Measurements from ENCODE around the gene TMEM212.
"Not testable (repeated sequence)": the region's sequence is repeated elsewhere in the genome, so short reads cannot be mapped to it uniquely, and the experiment has no call there.

The TMEM212 gene

DNA sequence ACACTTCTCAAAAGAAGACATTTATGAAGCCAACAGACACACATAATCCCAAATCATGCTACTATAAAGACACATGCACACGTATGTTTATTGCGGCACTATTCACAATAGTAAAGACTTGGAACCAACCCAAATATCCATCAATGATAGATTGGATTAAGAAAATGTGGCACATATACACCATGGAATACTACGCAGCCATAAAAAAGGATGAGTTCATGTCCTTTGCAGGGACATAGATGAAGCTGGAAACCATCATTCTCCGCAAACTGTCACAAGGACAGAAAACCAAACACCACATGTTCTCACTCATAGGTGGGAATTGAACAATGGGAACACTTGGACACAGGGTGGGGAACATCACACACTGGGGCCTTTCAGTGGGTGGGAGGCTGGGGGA, 15.6 kb downstream of the TMEM212 start:
- DNase-seq (ENCODE audit: low read depth in 2 of 2): not testable (repeated sequence)

DNA sequence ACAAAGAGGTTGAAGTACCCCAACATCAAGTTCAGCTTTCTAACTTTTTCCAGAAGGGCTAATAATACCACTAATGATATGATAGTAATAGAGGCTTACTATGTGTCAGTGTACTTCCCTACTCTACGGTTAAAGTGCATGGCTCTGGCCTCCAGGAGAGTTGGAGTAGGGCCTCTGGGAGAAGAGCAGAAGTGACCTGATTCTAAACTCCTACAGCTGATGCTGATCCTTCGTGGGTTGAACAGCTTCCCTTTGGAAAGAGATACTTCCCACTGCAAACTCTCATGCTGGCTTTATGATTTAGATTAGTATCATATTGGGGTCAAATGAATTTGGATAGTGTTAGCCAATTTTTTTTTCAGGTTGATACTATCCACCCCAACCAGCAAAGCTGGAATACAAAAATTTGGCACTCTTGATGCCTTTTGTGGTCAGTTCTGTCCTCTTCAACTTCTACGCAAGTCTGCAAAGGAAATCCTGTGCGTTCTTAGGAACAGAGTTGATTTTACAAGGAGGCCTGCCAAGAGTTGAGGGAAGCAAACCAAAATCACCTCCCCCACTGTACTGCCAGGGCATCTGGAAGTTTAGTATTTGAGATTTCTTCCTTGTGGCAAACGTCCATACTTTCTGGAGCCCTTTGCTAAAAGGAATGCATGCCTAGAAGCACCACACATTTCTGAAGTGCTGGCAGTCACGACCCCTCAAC, 17.8 kb downstream of the TMEM212 start:
- DNase-seq (ENCODE audit: low read depth in 2 of 2): no peak

DNA sequence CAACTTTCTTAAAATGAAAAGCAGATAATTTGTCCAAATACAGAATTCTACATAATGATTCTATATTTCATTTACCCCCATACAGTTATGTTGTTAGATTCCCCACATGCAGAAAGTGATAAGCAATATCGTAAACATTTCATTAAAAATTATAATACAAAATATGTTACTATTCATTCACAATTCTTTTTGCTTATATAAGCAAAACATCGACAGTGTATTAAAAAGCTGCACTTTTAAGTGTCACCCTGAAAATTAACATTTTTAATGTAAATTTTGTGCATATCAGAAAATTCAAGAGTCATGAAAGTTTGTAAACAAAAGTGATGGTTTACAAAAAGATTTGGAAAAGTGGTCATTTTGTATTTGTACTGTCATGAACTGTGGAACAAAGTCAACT, 19.2 kb downstream of the TMEM212 start:
- DNase-seq (ENCODE audit: low read depth in 2 of 2): no peak

DNA sequence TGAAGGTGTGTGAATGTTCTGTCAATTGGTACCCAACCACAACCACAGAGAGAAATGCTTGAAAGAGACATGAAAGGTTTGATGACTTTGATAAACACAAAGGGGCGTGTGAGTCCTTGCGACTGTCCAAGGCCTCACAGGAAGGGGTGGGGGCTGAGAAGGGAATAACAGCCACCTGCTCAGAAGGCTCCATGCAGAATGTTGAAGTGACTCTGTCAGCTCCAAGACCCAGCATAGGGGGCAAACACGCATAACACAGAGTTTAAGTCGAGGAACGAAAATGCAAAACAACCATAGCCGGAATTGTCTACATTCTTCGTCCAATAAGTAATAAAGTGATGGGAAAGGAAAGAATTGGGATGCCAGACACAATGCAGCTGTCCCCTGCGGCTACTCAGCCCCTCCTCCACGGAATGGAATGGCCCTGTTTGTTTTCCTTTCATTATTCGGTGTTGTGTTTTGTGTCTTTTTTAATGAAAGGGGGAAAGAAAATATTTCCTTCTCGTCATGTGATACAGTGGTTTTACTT, 19.9 kb downstream of the TMEM212 start:
- DNase-seq (ENCODE audit: low read depth in 2 of 2): no peak

DNA sequence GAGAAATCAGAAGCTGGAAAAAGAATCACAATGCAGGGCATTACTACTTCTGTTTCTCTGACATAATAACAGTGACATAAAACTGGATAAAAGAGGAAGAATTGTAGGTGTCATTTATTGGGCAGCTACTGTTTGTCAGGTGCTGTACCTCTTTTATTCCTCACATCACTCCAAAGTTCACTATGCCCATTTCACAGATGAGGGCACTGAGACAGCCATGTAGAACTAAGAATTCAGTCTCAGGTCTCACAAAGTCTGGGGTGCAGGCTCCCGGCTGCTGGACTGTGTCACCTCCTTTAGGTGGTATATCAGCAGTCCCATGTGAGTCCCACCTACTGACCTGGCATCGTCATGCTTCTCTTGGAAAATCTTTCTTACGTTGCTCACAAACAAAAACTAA, 20.8 kb downstream of the TMEM212 start:
- no peak for DNase-seq (ENCODE audit: low read depth in 2 of 2)

DNA sequence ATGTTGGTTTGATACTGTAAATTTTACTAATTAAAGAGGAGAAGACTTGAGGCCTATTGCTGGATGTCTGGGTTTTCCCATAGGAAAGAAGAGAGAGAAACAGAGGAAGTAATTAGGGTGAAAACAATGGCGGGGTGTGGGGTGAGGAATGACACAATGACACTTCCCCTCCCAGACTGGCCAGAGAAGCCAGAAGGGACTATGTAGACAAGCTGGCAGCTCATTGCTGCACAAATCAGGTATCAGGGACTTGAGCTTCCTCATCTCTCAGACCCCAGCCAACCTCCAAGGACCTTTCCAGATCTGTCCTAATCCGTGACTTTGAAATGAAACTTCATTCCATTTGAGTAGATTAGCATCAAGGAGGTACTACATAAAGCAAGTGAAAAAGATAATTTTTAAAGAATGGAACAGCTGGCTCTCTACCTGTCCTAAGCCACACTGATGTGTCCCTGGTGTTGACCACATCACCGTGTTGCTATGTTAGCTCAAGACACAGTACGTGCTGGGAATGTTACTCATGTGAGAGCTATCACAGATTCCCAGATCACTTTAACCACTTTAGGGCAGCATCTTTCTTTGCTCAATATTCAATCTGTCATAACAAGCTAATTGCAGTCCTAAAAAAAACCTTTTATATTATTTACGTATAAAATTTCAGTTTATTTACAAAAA, 22.2 kb downstream of the TMEM212 start:
- DNase-seq (ENCODE audit: low read depth in 2 of 2): no peak

DNA sequence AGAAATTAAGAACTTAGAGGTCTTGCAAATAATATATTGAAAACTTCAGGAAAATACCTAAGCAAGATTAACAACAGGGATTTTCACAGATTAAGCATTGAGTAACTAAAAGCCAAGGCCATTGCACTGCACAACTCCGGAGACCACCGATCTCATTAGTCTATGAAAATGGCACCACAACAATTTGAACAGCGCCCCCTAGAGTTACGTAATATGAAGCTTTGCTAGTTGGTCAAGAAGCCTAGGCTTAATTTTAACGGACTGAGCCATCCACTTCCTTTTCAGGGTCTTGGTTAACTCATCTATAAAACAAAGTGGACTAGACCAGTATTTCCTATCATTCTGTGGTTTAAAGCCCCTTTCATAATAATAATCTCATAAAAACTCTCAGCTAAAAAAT, 24.8 kb downstream of the TMEM212 start:
- DNase-seq (ENCODE audit: low read depth in 2 of 2): no peak

DNA sequence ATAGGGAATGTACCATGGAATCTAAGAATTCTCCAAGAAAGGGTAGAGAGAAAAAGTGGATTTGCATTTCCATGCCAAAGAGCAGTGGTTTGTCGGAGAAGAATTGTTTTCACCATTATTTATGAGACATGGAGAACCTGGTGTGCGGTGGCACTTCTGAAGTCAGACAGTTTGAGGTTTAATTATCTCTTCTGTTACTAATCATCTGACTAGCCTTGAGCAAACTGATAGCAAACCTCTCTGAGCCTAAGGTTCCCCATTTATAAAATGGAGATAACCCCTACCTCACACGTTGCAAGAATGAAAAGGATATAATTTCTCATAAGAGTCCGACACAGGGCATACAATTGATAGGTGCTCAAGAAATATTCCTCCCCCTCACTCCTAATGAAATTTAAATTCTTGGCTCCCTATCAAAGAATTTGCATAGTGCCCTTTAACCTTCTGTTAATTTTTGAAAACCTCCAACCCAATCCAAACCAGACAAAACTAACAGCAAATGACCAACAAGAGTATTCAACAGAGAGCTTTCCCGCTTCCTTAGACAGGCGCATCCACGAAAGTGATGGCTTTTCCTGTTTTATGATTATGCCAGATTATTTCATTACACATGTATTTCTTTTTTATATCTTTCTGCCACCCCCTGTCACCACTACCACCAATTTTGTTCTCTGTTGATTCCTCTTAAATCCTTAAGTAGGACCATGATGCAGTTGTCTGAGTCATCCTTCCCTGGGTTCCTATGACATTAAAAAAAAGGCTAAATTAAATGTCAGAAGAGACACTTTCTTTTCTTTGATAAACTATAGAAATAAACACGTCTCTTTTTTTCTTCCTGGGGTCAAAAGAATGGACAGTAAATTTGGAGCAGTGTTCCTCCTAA, 28.5 kb downstream of the TMEM212 start:
- no peak for DNase-seq (ENCODE audit: low read depth in 2 of 2)

DNA sequence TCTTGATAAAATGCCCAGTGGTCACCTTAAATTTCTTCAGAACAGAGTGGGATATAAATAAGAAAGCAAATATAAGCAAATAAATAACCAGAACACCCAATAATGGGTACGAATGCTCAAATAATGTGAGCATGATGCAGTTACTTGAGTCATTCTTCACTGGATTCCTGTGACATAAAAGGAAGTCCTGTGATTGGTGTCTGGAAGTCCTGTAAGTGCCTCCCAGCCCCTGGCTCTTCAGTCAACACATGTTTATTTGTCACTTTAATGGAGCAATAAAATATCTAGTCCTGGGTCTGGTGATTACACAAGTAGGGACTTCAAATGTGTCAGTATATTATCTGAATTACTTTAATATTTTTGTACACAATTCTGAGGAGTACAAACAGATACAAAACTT, 30.4 kb downstream of the TMEM212 start:
- DNase-seq (ENCODE audit: low read depth in 2 of 2): no peak

DNA sequence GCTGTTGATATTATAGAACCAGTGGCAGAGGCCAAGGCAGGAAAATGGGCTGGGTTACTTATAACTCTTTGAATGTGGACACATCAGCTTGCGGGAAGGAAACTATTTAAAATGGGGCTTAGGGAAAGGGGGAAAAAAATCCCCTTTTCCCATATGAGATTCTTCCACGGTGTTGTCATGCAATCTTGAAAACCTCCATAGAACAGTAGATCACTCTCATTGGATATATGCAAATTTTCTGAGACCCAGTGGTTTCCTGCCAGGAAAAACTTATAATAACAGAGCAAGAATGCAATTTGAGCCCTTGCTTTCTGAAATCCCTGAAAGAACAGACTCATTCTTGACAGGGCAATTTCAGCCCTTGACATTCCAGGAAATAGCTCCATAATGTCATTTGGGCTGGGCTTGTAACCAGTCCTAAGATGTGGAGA, 31.1 kb downstream of the TMEM212 start:
- DNase-seq (ENCODE audit: low read depth in 2 of 2): no peak

DNA sequence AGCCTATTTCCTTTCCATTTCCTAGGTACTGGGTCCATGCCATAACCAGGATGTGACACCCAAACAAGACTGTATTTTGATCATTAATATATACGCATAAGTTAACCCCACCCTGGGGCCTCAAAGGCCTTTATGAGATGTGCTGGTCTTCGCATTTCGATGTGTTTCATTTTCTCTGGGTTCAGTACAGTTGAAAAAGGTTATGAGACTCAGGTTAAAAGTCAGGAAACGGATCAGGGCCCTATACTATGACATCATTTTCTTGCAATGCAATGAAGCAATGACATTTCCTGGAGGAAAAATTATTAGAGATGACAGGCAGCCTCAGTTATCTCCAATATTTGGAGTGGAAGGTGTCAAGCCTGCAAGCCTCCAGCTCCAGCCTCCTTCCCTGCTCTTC, 31.7 kb downstream of the TMEM212 start:
- DNase-seq (ENCODE audit: low read depth in 2 of 2): no peak

DNA sequence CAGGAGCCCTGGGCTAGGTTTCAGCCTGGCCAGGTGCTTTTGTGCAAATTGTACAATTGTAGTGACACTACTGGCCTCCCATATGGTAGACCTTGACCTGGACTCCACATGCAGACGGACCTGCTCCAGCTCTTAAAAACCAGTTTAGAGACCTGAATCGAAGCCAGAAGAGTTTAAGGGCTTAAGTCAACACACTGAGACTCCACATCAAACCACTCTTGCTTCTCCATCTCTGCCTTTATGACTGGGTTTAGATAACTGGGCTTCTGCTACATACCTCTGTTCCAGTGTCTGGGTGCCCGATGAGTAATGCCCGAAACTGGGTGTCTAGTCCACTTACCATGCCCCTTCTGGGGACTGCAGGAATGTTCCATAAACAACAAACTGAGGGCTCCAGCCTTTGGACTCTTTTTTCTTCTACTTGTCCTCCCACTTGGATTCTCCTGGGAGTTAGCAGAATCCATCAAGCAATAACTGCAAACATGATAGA, 32.8 kb downstream of the TMEM212 start:
- no peak for DNase-seq (ENCODE audit: low read depth in 2 of 2)

DNA sequence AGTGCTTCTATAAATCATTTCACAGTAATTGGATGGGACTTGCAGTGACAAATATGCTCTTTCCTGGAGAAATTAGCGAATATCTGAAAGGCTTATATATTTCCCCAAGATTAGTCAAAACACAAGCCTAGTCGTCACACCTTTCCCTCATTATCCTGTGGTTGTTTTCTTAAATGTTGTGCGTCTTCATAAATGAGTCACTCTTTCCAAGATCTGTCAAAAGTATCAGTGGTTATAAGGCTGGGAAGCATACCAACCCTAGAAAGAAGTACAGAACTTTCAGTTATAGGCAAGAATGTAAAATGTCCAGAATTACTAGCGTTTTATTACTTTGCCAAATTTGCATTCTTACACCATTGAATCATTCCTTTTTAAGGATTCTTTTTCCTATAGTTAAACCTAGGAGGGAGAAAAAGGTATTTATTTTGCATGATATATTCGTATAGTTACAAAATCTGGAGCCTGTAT, 33.6 kb downstream of the TMEM212 start:
- DNase-seq (ENCODE audit: low read depth in 2 of 2): no peak

DNA sequence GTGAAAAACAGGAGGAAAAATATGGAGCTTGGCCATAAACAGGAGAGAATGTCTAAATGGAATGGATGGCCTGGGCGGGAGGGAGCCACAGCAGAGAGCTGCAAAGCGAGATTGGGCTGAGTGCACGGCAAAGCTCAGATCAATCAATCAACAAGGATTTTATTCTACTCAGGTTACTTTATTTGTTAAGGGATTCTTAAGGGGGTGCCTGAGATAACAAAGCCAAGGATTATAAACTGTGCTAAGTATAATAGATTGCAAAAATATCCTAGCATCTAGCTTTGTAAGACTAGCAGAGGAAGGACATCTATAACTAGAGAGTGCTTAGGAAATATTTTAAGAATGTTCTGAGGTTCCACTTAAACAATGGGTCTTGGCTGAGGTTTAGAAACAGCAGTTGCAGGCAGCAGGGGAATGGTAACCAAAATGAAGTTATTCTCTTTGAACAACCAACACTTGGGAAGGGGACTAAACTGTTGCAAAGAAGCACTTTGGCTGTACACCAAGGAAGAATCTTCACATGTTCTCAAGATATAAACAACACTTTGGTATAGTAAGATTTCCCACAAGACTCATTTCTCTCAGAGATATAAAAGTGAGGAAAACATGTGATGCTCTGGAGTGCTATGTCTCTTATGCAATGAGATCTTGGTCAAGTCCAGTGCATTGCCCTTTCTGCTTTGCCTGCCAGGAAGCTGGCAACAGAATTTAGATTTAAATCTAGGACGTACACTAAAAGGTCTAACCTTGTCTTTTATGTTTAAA, 35.5 kb downstream of the TMEM212 start:
- DNase-seq (ENCODE audit: low read depth in 2 of 2): no peak

DNA sequence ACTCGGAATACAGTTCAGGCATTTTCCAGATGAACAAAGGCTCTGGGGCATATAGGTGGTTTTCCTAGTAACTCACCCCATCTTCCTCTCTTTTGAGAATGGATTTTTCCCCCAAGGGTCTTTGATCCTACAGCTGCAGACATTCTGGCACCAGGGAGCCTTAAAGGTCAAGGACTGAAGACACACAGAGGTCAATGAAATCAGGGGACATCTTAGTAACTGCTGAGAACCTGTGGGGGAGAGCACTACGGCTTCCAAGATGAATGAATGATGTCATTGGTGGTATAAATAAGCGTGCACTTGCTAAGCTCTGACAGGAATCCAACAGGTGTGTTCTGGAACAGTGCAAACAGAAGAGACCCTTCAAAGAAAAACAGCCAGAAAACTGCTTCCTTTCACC, 36.3 kb downstream of the TMEM212 start:
- no peak for DNase-seq (ENCODE audit: low read depth in 2 of 2)

DNA sequence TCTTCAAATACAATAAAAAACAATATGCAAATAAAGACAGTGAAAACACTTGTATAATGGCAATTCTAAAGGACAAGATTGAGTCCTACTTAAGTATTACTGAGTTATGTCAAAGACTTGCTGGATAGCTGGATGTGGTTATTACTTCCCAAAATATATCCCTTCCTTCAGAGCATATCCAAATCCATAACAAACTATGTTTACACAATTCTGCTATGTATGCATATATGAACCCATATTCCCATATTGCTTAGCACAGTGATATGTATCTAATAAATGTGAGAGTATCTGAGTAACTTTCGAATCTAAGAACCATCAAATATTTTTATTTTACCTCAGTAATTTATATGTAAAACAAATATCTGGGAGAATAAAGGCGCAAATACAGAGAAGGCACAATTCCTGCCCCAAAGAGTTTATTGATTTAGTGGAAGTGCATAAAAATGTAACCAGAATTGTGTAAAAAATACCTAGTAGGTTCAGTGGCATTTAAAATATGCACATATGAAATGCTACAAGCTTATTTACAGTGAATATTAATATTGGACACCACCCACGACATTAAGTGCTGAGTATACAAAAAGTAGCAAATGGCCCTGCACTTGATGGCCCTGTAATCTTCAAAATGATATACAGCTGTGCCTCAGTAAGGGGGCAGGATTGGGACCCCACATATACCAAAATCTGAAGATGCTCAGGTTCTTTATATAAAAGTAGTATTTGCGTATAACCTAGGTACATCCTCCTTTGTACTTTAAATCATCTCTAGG, 37.1 kb downstream of the TMEM212 start:
- no peak for DNase-seq (ENCODE audit: low read depth in 2 of 2)

DNA sequence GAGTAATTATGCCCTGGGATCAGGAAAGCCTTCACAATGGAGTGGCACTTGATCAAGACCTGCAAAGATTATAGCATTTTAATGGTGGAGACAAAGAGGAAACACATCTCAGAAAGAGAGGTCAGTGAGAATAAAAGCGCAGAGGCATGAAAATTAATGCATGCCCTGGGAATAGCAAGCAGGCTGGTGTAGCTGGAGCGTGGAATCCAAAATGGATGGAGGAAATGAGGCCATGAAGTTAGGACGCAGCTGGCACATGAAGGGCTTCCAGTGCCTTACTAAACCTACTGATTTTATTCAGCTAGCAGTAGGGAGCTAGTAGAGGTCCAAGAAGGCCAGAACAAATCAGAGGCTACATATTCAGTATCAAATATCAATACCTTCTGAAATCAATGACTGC, 38.1 kb downstream of the TMEM212 start:
- no peak for DNase-seq (ENCODE audit: low read depth in 2 of 2)

DNA sequence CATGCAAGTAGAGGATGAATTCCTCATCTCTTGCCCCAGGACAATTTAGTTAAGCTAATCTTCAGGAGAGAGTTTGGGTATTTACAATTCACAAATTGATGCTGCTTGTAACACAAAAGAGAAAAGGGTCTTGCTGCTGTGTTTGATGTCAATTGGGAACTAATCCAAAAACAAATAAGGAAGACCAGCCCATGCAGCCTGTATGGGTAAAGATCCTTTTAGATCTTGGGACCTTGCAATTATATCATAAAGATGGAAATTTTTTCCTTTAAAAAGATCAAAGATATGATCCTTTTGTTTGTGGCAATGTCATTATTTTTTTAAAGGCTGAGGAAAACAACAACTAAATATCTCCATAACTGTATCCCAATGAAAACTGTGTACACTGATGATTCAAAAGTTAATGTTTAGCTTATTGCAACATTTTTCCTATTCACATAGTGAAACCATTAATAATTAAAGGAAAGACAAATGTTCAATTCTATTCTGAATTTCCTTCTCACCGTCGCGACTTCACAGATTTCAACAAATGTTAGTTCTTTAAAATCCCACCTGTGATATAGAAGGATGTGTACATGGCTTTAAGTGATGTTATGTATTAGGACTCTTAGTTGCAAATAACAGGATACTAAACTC, 40.2 kb downstream of the TMEM212 start:
- DNase-seq (ENCODE audit: low read depth in 2 of 2): no peak

DNA sequence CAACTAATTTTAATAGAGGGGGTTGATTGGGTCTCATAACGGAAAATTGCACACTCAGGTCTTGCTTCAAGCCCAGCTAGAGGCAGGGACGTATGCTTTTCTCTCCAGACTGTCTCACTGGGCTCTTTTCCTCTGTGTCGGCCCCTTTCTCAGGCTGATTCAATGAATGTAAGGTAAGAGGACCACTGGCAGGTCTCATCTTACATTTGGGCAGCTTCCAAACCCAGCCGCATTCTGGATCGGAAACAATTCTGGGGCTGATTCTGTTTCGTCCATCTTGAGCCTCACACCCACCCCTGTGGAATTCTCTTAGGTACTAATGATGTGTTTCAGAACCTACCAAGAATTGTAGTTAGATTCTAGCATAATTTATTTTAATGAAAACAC, 40.7 kb downstream of the TMEM212 start:
- DNase-seq (ENCODE audit: low read depth in 2 of 2): no peak

DNA sequence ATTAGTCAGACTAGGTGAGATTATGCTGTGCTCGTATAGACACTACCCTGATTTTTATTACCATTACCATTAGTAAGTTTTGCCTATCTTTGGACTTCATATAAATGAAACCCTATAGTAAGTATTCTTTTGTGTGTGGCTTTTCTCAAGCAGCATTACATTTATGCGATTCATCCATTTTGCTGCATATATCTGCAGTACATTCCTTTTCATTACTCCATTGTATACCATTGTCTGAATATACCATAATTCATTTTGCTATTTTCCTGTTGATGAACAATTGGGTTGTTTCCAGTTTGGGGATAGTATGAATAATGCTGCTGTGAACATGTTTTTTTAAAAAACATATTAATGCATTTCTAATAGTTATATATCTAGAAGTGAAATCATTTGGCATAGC, 45.3 kb downstream of the TMEM212 start:
- DNase-seq (ENCODE audit: low read depth in 2 of 2): no peak

Measured in stimulated activated CD4-positive, alpha-beta T cell treated with anti-CD3 and anti-CD28 coated beads, Interleukin-15, amount 100 ng/mL, for 48 hours (primary cell).